ENCODE measurements around the gene MPV17.

DNA sequence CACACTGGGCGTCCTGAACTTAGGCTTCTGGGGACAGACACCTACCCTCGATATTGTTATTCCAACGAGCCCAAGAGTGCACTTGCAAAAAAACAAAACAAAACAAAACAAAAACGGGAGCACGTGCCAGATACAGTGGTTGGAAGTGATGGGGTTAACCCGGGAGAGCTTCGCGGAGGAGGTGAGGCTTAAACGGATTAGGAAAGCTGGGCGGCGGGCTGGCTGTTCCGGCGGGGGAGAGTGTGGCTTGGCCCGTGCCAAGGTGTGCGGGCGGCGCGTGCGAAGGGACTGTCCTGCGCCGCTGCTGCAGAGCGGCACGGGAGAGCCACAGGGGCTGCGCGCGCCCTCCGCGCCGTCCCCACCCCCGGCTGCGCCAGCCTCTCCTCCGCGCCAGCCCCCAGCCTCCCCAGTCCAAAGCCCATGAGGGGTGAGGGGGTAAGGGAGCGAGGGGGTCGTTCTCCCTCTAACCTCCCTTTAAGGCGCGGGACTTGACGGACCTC lies 58.6 kb downstream of the MPV17 start:
- TF ChIP-seq, protein P1, sequence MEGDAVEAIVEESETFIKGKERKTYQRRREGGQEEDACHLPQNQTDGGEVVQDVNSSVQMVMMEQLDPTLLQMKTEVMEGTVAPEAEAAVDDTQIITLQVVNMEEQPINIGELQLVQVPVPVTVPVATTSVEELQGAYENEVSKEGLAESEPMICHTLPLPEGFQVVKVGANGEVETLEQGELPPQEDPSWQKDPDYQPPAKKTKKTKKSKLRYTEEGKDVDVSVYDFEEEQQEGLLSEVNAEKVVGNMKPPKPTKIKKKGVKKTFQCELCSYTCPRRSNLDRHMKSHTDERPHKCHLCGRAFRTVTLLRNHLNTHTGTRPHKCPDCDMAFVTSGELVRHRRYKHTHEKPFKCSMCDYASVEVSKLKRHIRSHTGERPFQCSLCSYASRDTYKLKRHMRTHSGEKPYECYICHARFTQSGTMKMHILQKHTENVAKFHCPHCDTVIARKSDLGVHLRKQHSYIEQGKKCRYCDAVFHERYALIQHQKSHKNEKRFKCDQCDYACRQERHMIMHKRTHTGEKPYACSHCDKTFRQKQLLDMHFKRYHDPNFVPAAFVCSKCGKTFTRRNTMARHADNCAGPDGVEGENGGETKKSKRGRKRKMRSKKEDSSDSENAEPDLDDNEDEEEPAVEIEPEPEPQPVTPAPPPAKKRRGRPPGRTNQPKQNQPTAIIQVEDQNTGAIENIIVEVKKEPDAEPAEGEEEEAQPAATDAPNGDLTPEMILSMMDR (IDR thresholded peaks at IDR 0.05): no peak
- TF ChIP-seq EP300 (IDR thresholded peaks at IDR 0.05) (no peak), POLR2A (IDR thresholded peaks at IDR 0.05) (no peak), POLR2AphosphoS5 (IDR thresholded peaks at IDR 0.05) (no peak)

Measured in gastroesophageal sphincter (tissue), 3 donors.